Measurements from ENCODE around the gene WDR72. TPM values are rescaled to one million over a fixed set of nuclear protein-coding genes. Genes with fewer than 3 reads are reported as not detected.
"Not testable (repeated sequence)": the region's sequence is repeated elsewhere in the genome, so short reads cannot be mapped to it uniquely, and the experiment has no call there.

WDR72 gene
- total RNA-seq, 6 experiments from 2014 or later: 12.0 to 26.5 (median 22.4) TPM

DNA sequence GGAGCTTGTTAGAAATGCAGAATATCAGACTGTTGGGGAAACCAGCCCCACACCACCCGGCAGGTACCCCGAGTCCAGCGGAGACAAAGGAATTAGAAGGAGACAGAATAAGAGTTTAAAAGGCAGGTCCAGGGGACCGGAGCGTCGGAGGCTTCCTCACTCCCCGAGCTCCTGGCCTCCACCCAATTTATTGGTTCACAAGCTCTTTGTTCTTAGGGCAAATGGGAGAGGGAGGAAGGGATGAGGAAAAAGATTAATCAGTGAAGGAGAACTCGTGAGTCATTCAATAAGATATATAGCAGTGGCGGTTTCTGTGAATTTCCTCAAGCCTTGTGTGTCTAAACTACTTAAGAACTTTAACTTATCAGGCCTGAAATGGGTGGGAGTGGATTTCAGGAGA, 32.1 kb upstream of the WDR72 start:
- no peak overlapping the region for H3K27ac ChIP-seq
- TF ChIP-seq, protein P1, sequence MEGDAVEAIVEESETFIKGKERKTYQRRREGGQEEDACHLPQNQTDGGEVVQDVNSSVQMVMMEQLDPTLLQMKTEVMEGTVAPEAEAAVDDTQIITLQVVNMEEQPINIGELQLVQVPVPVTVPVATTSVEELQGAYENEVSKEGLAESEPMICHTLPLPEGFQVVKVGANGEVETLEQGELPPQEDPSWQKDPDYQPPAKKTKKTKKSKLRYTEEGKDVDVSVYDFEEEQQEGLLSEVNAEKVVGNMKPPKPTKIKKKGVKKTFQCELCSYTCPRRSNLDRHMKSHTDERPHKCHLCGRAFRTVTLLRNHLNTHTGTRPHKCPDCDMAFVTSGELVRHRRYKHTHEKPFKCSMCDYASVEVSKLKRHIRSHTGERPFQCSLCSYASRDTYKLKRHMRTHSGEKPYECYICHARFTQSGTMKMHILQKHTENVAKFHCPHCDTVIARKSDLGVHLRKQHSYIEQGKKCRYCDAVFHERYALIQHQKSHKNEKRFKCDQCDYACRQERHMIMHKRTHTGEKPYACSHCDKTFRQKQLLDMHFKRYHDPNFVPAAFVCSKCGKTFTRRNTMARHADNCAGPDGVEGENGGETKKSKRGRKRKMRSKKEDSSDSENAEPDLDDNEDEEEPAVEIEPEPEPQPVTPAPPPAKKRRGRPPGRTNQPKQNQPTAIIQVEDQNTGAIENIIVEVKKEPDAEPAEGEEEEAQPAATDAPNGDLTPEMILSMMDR (IDR thresholded peaks at IDR 0.05): no peak
- TF ChIP-seq POLR2A (IDR thresholded peaks at IDR 0.05): no peak
- H3K9me3 ChIP-seq: no peaks in the 10 kb centered on the region
- no peaks in the 10 kb centered on the region for H3K36me3 ChIP-seq
- DNase-seq: no peak
- H3K27me3 ChIP-seq: no peaks in the 10 kb centered on the region
- 60% methylated on average over 8 of the region's 9 CpGs for WGBS (ENCODE audit: insufficient coverage, low coverage, low lambda C conversion rate, missing lambda C conversion rate)
- no peak for ATAC-seq
- intact Hi-C loops (cut with DNase I): no loop called here
- H3K4me3 ChIP-seq: no peak overlapping the region
- H3K4me1 ChIP-seq: no peaks in the 10 kb centered on the region

DNA sequence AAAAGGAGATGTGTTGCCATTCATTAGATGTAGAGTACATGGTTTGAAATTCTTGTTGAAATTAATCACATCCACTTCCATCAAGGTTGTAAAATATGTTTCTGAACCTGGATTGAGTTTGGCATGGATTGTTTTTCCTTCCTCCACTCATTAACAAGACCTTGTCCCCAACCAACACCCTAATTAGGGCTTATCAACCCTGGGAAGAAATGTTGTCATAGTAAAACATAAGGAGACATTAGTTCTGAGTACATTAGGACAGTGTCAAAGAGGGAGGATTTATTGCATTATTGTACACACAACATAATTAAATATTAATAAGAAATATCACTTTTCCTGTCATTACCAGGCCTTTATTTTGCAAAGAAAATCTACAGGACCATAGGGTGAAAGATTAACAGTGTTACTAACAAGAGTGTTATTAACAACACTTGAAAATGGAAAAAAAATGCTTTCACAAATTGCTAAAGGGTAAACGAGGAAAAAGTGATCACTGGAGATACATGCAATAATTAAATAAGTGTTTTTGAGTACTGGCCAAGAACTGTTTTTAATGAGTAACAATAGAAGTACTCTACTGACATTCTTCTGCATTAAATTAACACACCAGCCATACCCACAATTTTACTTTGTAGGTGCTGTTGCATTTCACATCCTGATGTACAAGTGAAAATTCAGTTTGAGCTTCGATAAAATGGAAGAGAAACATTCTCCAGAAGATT, 30.4 kb upstream of the WDR72 start:
- TF ChIP-seq POLR2A (IDR thresholded peaks at IDR 0.05): no peak
- TF ChIP-seq, protein P1 (IDR thresholded peaks at IDR 0.05): no peak
- DNase-seq (no peak), ATAC-seq (no peak)
- WGBS (ENCODE audit: insufficient coverage, low coverage, low lambda C conversion rate, missing lambda C conversion rate): 28% methylated on average over 2 of the region's 2 CpGs
- Histone ChIP-seq H3K4me3 (no peak overlapping the region), H3K27me3 (no peaks in the 10 kb centered on the region), H3K36me3 (no peaks in the 10 kb centered on the region), H3K27ac (no peak overlapping the region), H3K9me3 (no peaks in the 10 kb centered on the region), H3K4me1 (no peaks in the 10 kb centered on the region)
- intact Hi-C loops (cut with DNase I): no loop called here

DNA sequence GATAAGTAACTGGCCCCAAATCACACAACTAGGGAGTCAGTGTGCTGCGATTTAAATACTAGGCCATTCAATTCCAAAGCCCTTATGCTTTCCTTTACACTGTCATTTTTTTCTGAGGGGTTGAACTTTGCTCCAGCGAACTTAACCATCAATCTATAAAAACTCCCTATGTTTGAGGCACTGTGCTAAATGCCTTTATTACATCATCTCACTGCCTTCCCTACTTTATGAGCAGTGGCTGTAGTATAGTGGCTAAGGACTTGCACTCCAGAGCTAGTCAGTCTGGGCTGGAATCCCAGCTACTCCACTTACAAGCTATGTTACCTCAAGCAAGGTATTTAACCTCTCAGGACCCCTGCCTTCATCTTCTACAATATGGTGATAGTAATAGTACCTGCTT, 26.9 kb upstream of the WDR72 start:
- no peak for TF ChIP-seq POLR2A (IDR thresholded peaks at IDR 0.05)
- TF ChIP-seq, protein P1 (IDR thresholded peaks at IDR 0.05): no peak
- no peak for ATAC-seq
- no peaks in the 10 kb centered on the region for H3K4me1 ChIP-seq
- intact Hi-C loops (cut with DNase I): no loop called here
- no peak overlapping the region for H3K27ac ChIP-seq
- no peaks in the 10 kb centered on the region for H3K27me3 ChIP-seq
- H3K9me3 ChIP-seq: no peaks in the 10 kb centered on the region
- H3K36me3 ChIP-seq: no peaks in the 10 kb centered on the region
- 58% methylated on average over 2 of the region's 2 CpGs for WGBS (ENCODE audit: insufficient coverage, low coverage, low lambda C conversion rate, missing lambda C conversion rate)
- DNase-seq: no peak
- no peak overlapping the region for H3K4me3 ChIP-seq

DNA sequence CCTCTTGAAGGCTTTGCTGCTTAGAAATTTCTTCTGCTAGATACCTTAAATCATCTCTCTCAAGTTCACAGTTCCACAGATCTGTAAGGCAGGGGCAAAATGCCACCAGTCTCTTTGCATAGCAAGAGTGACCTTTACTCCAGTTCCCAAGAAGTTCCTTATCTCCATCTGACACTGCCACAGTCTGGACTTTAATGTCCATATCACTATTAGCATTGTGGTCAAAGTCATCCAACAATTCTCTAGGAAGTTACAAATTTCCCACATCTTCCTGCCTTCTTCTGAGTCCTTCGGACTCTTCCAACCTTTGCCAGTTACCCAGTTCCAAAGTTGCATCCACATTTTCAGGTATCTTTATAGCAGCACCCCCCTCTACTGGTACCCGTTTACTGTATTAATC, 25.8 kb upstream of the WDR72 start:
- DNase-seq; H3K9me3 ChIP-seq; H3K4me3 ChIP-seq; intact Hi-C loops (cut with DNase I); H3K4me1 ChIP-seq; H3K36me3 ChIP-seq; ATAC-seq; H3K27ac ChIP-seq; H3K27me3 ChIP-seq: not testable (repeated sequence)
- WGBS (ENCODE audit: insufficient coverage, low coverage, low lambda C conversion rate, missing lambda C conversion rate): 70% methylated on average over 2 of the region's 2 CpGs

DNA sequence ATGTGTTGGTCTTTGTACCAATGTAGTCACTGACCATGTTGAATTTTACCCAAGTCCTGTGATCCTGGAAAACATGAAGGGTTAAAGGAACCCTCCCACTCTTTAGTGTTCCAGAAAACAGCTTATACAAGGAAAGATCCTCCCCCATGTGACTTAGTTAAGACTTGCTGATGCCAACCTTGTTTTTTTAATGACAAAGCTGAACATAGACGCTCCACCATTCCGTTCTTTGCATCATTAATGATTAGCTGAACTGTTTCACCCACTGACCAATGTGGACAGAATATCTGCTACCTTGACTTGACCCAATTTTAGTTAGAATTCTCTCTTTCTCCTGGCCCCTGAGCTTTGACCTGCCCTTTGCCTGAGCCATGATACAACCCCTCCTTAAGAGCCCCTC, 3.5 kb upstream of the WDR72 start:
- no peaks in the 10 kb centered on the region for H3K4me1 ChIP-seq
- ATAC-seq (no peak), DNase-seq (no peak)
- H3K27me3 ChIP-seq: no peaks in the 10 kb centered on the region
- H3K36me3 ChIP-seq: no peaks in the 10 kb centered on the region
- H3K9me3 ChIP-seq: no peaks in the 10 kb centered on the region
- H3K27ac ChIP-seq: no peak overlapping the region
- WGBS (ENCODE audit: insufficient coverage, low coverage, low lambda C conversion rate, missing lambda C conversion rate): 16% methylated on average over 2 of the region's 2 CpGs
- no peak overlapping the region for H3K4me3 ChIP-seq
- intact Hi-C loops (cut with DNase I): no loop called here
- TF ChIP-seq POLR2A (IDR thresholded peaks at IDR 0.05): no peak
- TF ChIP-seq, protein P1 (IDR thresholded peaks at IDR 0.05): no peak

Measured in right lobe of liver (tissue), 6 donors.